ENCODE data around the gene HHAT.

Gene HHAT

GRCh38 chr1:210695026-210695425, 366.3 kb downstream of the HHAT start:
- no peak for DNase-seq (ENCODE audit: low read depth)
- no peak overlapping the region for H3K4me3 ChIP-seq (ENCODE audit: control insufficient read depth, low read depth, low read length)
- no peak for TF ChIP-seq CTCF (IDR thresholded peaks at IDR 0.05; ENCODE audit: control insufficient read depth, insufficient read depth, low read depth, low read length, missing control alignments)

GRCh38 chr1:210696709-210697108, 368.0 kb downstream of the HHAT start:
- no peak for DNase-seq (ENCODE audit: low read depth)
- H3K4me3 ChIP-seq (ENCODE audit: control insufficient read depth, low read depth, low read length): no peak overlapping the region
- no peak for TF ChIP-seq CTCF (IDR thresholded peaks at IDR 0.05; ENCODE audit: control insufficient read depth, insufficient read depth, low read depth, low read length, missing control alignments)

- H3K4me3 ChIP-seq (ENCODE audit: control insufficient read depth, low read depth, low read length): no peak overlapping the region
- no peak for DNase-seq (ENCODE audit: low read depth)
- TF ChIP-seq CTCF (IDR thresholded peaks at IDR 0.05; ENCODE audit: control insufficient read depth, insufficient read depth, low read depth, low read length, missing control alignments): no peak
Observed at GRCh38 chr1:210697185-210697584, 368.5 kb downstream of the HHAT start.

- H3K4me3 ChIP-seq (ENCODE audit: control insufficient read depth, low read depth, low read length): no peak overlapping the region
- no peak for DNase-seq (ENCODE audit: low read depth)
- no peak for TF ChIP-seq CTCF (IDR thresholded peaks at IDR 0.05; ENCODE audit: control insufficient read depth, insufficient read depth, low read depth, low read length, missing control alignments)
Observed at GRCh38 chr1:210698661-210699060, 370.0 kb downstream of the HHAT start.

- no peak for TF ChIP-seq CTCF (IDR thresholded peaks at IDR 0.05; ENCODE audit: control insufficient read depth, insufficient read depth, low read depth, low read length, missing control alignments)
- DNase-seq (ENCODE audit: low read depth): no peak
- H3K4me3 ChIP-seq (ENCODE audit: control insufficient read depth, low read depth, low read length): no peak overlapping the region
Observed at GRCh38 chr1:210700083-210700482, 371.4 kb downstream of the HHAT start.

- no peak overlapping the region for H3K4me3 ChIP-seq (ENCODE audit: control insufficient read depth, low read depth, low read length)
- no peak for TF ChIP-seq CTCF (IDR thresholded peaks at IDR 0.05; ENCODE audit: control insufficient read depth, insufficient read depth, low read depth, low read length, missing control alignments)
- no peak for DNase-seq (ENCODE audit: low read depth)
Observed at GRCh38 chr1:210700511-210700910, 371.8 kb downstream of the HHAT start.

GRCh38 chr1:210702506-210702905, 373.8 kb downstream of the HHAT start:
- no peak overlapping the region for H3K4me3 ChIP-seq (ENCODE audit: control insufficient read depth, low read depth, low read length)
- TF ChIP-seq CTCF (IDR thresholded peaks at IDR 0.05; ENCODE audit: control insufficient read depth, insufficient read depth, low read depth, low read length, missing control alignments): no peak
- no peak for DNase-seq (ENCODE audit: low read depth)

Measured in AG09309 (cell line).